ENCODE measurements around the gene TMEM191C.
"Not testable (repeated sequence)": the region's sequence is repeated elsewhere in the genome, so short reads cannot be mapped to it uniquely, and the experiment has no call there.

- not testable (repeated sequence) for TF ChIP-seq POLR2AphosphoS5 (IDR thresholded peaks at IDR 0.05)
- TF ChIP-seq, protein P1, sequence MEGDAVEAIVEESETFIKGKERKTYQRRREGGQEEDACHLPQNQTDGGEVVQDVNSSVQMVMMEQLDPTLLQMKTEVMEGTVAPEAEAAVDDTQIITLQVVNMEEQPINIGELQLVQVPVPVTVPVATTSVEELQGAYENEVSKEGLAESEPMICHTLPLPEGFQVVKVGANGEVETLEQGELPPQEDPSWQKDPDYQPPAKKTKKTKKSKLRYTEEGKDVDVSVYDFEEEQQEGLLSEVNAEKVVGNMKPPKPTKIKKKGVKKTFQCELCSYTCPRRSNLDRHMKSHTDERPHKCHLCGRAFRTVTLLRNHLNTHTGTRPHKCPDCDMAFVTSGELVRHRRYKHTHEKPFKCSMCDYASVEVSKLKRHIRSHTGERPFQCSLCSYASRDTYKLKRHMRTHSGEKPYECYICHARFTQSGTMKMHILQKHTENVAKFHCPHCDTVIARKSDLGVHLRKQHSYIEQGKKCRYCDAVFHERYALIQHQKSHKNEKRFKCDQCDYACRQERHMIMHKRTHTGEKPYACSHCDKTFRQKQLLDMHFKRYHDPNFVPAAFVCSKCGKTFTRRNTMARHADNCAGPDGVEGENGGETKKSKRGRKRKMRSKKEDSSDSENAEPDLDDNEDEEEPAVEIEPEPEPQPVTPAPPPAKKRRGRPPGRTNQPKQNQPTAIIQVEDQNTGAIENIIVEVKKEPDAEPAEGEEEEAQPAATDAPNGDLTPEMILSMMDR (IDR thresholded peaks at IDR 0.05), result not testable (repeated sequence)
Observed at GRCh38 chr22:21498489-21498888, 31.3 kb downstream of the TMEM191C start.

Data from prostate gland (tissue), 2 donors.